Mucosa of stomach (tissue), 1 donor: ENCODE data around the gene SLC13A4.
"Not testable (repeated sequence)": the region's sequence is repeated elsewhere in the genome, so short reads cannot be mapped to it uniquely, and the experiment has no call there.

Experiments
- H3K27me3 ChIP-seq: one replicate; pipeline ENCODE4 v1.7.0; 2013; ENCODE audit warnings: mild to moderate bottlenecking, low read length; ENCODE audit not compliant: control insufficient read depth, insufficient read depth
- H3K36me3 ChIP-seq: one replicate; pipeline ENCODE4 v1.7.0; 2013; ENCODE audit warnings: low read length; ENCODE audit not compliant: control insufficient read depth, insufficient read depth
- H3K4me1 ChIP-seq: one replicate; pipeline ENCODE4 v1.7.0; 2013; ENCODE audit warnings: mild to moderate bottlenecking, low read length; ENCODE audit not compliant: control insufficient read depth, insufficient read depth
- H3K4me3 ChIP-seq: one replicate; pipeline ENCODE4 v1.7.0; 2013; ENCODE audit warnings: low read length
- H3K9ac ChIP-seq: one replicate; pipeline ENCODE4 v1.7.0; 2013; ENCODE audit warnings: mild to moderate bottlenecking, low read length, moderate library complexity
- H3K9me3 ChIP-seq: one replicate; pipeline ENCODE4 v1.7.0; 2013; ENCODE audit warnings: mild to moderate bottlenecking, low read length, moderate library complexity; ENCODE audit not compliant: control insufficient read depth
- donor health status: Pancreatic carcinoma.

Gene SLC13A4

GRCh38 chr7:135682191-135682590 is 45.8 kb downstream of the SLC13A4 start:
- Histone ChIP-seq H3K9me3 (no peaks in the 10 kb centered on the region), H3K36me3 (no peaks in the 10 kb centered on the region), H3K4me3 (no peak overlapping the region), H3K27me3 (no peaks in the 10 kb centered on the region), H3K9ac (no peak overlapping the region), H3K4me1 (no peaks in the 10 kb centered on the region)

GRCh38 chr7:135681762-135682161 is 46.2 kb downstream of the SLC13A4 start:
- no peaks in the 10 kb centered on the region for H3K36me3 ChIP-seq
- no peak overlapping the region for H3K9ac ChIP-seq
- H3K9me3 ChIP-seq = no peaks in the 10 kb centered on the region
- no peaks in the 10 kb centered on the region for H3K4me1 ChIP-seq
- H3K27me3 ChIP-seq = no peaks in the 10 kb centered on the region
- H3K4me3 ChIP-seq = no peak overlapping the region

GRCh38 chr7:135678612-135679575 is 49.1 kb downstream of the SLC13A4 start:
- Histone ChIP-seq H3K9me3 (no peaks in the 10 kb centered on the region), H3K4me1 (no peaks in the 10 kb centered on the region), H3K36me3 (no peaks in the 10 kb centered on the region), H3K9ac (no peak overlapping the region), H3K27me3 (no peaks in the 10 kb centered on the region), H3K4me3 (no peak overlapping the region)

GRCh38 chr7:135673360-135673706 is 54.7 kb downstream of the SLC13A4 start:
- H3K9ac ChIP-seq = no peak overlapping the region

GRCh38 chr7:135672560-135673359 is 55.2 kb downstream of the SLC13A4 start:
- Histone ChIP-seq H3K36me3 (no peaks in the 10 kb centered on the region), H3K27me3 (no peaks in the 10 kb centered on the region), H3K9me3 (no peaks in the 10 kb centered on the region), H3K9ac (no peak overlapping the region), H3K4me3 (no peak overlapping the region), H3K4me1 (no peaks in the 10 kb centered on the region)

More at GRCh38 chr7:135673360-135673706, 54.7 kb downstream of the SLC13A4 start:
- no peaks in the 10 kb centered on the region for H3K4me1 ChIP-seq
- no peaks in the 10 kb centered on the region for H3K9me3 ChIP-seq
- no peaks in the 10 kb centered on the region for H3K27me3 ChIP-seq
- H3K36me3 ChIP-seq = no peaks in the 10 kb centered on the region
- H3K4me3 ChIP-seq = no peak overlapping the region

GRCh38 chr7:135670179-135670578 is 57.8 kb downstream of the SLC13A4 start:
- Histone ChIP-seq H3K36me3 (no peaks in the 10 kb centered on the region), H3K4me1 (no peaks in the 10 kb centered on the region), H3K4me3 (no peak overlapping the region), H3K27me3 (no peaks in the 10 kb centered on the region), H3K9ac (no peak overlapping the region), H3K9me3 (no peaks in the 10 kb centered on the region)

- H3K9ac ChIP-seq = no peak overlapping the region
- H3K4me3 ChIP-seq = no peak overlapping the region
- no peaks in the 10 kb centered on the region for H3K4me1 ChIP-seq
- no peaks in the 10 kb centered on the region for H3K27me3 ChIP-seq
- no peaks in the 10 kb centered on the region for H3K9me3 ChIP-seq
- H3K36me3 ChIP-seq = no peaks in the 10 kb centered on the region
Measured at GRCh38 chr7:135669774-135670173, 58.2 kb downstream of the SLC13A4 start.

- not testable (repeated sequence) for H3K36me3 ChIP-seq, H3K4me1 ChIP-seq, H3K27me3 ChIP-seq, H3K9me3 ChIP-seq, H3K9ac ChIP-seq, H3K4me3 ChIP-seq
Measured at GRCh38 chr7:135668852-135669395, 59.1 kb downstream of the SLC13A4 start.

GRCh38 chr7:135667626-135668025 is 60.4 kb downstream of the SLC13A4 start:
- not testable (repeated sequence) for H3K9me3 ChIP-seq, H3K27me3 ChIP-seq, H3K9ac ChIP-seq, H3K4me1 ChIP-seq, H3K4me3 ChIP-seq, H3K36me3 ChIP-seq

- no peaks in the 10 kb centered on the region for H3K9me3 ChIP-seq
- no peaks in the 10 kb centered on the region for H3K27me3 ChIP-seq
- no peaks in the 10 kb centered on the region for H3K4me1 ChIP-seq
- H3K36me3 ChIP-seq = no peaks in the 10 kb centered on the region
- no peak overlapping the region for H3K4me3 ChIP-seq
- H3K9ac ChIP-seq = no peak overlapping the region
Measured at GRCh38 chr7:135666846-135667245, 61.1 kb downstream of the SLC13A4 start.

- Histone ChIP-seq H3K9me3 (no peaks in the 10 kb centered on the region), H3K4me3 (no peak overlapping the region), H3K27me3 (no peaks in the 10 kb centered on the region), H3K4me1 (no peaks in the 10 kb centered on the region), H3K36me3 (no peaks in the 10 kb centered on the region), H3K9ac (no peak overlapping the region)
Measured at GRCh38 chr7:135666156-135666555, 61.8 kb downstream of the SLC13A4 start.

GRCh38 chr7:135665042-135665441 is 62.9 kb downstream of the SLC13A4 start:
- no peaks in the 10 kb centered on the region for H3K4me1 ChIP-seq
- H3K36me3 ChIP-seq = no peaks in the 10 kb centered on the region
- H3K9me3 ChIP-seq = no peaks in the 10 kb centered on the region
- no peaks in the 10 kb centered on the region for H3K27me3 ChIP-seq
- H3K4me3 ChIP-seq = no peak overlapping the region
- no peak overlapping the region for H3K9ac ChIP-seq
